Mesodermal cell (in vitro differentiated cells): ENCODE measurements around the gene CGB7.
"Not testable (repeated sequence)": the region's sequence is repeated elsewhere in the genome, so short reads cannot be mapped to it uniquely, and the experiment has no call there.

ENCODE experiments used
- H3K27ac ChIP-seq: 2 replicates; pipeline ENCODE4 v1.7.0; 2013; ENCODE audit warnings: mild to moderate bottlenecking, low read depth, low read length, moderate library complexity; ENCODE audit not compliant: severe bottlenecking
- H3K36me3 ChIP-seq: 2 replicates; pipeline ENCODE4 v1.7.1; 2013; ENCODE audit warnings: mild to moderate bottlenecking, low read length, moderate library complexity; ENCODE audit not compliant: control insufficient read depth, insufficient read depth
- H3K4me1 ChIP-seq: one replicate; pipeline ENCODE4 v1.7.1; 2013; ENCODE audit warnings: mild to moderate bottlenecking, low read length; ENCODE audit not compliant: insufficient read depth, control insufficient read depth, poor library complexity, severe bottlenecking
- H3K4me3 ChIP-seq: 2 replicates; pipeline ENCODE4 v1.7.0; 2013; ENCODE audit warnings: low read length, control low read depth, mild to moderate bottlenecking; ENCODE audit not compliant: insufficient read depth, poor library complexity, severe bottlenecking; ENCODE audit errors: extremely low read depth
- H3K9me3 ChIP-seq: 2 replicates; pipeline ENCODE4 v1.7.1; 2013; ENCODE audit warnings: mild to moderate bottlenecking, low read length, moderate library complexity; ENCODE audit not compliant: control insufficient read depth
- WGBS, 2 experiments: methylation state at CpG; one replicate each; pipeline ENCODE4 v1.1.5; 2013; ENCODE audit warnings: missing lambda C conversion rate in 2 of 2; ENCODE audit not compliant: insufficient coverage in 2 of 2; 5-methylcytosine and 5-hydroxymethylcytosine counted together

Gene CGB7

DNA sequence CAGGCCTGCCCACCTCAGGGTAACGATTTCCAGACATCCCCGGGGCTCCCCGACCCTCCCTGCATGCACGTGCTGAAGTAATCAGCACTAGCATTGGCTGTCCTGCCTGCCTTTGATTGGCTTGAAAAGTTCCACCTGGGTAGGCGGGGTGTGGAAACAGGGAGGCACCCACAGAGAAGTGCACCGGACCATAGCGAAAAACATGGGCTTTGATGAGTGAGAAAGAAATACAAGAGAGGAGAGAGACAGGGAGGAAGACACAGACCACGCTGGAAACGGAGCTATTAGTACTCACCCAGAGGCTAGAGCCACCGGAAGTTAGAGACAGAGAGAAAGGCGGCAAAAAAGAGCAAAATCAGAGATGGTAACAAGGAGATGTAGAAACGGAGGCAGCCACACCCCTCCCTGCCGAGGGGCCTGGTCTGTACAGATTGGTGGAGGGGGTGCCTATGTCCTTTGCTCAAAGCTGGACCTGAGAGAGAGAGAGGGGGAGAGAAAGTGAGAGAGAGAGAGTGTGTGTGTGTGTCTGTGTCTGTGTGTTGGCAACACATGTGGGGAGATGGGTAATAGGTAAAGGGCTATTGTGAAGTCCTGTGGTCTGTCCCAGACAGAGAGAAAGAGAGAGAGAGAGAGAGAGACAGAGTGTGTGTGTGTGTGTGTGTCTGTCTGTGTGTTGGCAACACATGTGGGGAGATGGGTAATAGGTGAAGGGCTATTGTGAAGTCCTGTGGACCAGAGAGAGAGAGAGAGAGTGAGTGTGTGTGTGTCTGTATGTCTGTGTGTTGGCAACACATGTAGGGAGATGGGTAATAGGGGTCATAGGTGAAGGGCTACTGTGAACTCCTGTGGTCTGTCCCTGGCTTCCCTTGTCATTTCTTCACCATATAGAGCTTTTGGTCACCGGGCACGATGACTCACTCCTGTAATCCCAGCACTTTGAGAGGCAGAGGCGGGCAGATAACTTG is 36.3 kb downstream of the CGB7 start:
- no peaks in the 10 kb centered on the region for H3K9me3 ChIP-seq

DNA sequence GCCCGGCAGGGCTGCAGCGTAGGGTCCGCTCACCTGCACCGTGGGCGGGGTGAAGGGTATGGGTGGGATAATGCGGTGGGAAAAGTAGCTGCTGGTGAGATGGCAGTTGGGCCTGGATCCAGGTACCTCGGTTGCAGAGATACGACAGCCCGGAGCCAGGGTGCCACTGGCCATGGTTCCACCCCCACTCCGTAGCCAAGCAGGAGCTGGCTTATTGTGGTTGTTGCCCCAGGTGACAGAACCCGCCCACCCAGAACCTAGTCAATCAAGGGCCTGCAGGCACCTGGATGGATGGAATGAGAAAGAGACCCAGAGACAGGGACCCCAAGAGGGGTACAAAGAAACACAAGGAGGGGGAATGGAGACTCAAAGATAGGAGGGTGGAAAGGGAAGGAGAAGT is 37.2 kb downstream of the CGB7 start:
- Histone ChIP-seq H3K36me3 (peaks cover 6% of the 10 kb centered on the region), H3K27ac (no peak overlapping the region), H3K4me1 (peaks cover 5% of the 10 kb centered on the region), H3K4me3 (no peak overlapping the region), H3K9me3 (no peaks in the 10 kb centered on the region)
- WGBS, 2 experiments = 88 to 93% methylated on average over 8 to 10 of the region's 11 CpGs

More for the DNA sequence above, 36.3 kb downstream of the CGB7 start:
- H3K4me3 ChIP-seq = no peak overlapping the region
- WGBS, 2 experiments = 66 to 75% methylated on average over 13 to 15 of the region's 16 CpGs
- peaks cover 5% of the 10 kb centered on the region for H3K4me1 ChIP-seq
- H3K27ac ChIP-seq = no peak overlapping the region
- H3K36me3 ChIP-seq = no peaks in the 10 kb centered on the region

DNA sequence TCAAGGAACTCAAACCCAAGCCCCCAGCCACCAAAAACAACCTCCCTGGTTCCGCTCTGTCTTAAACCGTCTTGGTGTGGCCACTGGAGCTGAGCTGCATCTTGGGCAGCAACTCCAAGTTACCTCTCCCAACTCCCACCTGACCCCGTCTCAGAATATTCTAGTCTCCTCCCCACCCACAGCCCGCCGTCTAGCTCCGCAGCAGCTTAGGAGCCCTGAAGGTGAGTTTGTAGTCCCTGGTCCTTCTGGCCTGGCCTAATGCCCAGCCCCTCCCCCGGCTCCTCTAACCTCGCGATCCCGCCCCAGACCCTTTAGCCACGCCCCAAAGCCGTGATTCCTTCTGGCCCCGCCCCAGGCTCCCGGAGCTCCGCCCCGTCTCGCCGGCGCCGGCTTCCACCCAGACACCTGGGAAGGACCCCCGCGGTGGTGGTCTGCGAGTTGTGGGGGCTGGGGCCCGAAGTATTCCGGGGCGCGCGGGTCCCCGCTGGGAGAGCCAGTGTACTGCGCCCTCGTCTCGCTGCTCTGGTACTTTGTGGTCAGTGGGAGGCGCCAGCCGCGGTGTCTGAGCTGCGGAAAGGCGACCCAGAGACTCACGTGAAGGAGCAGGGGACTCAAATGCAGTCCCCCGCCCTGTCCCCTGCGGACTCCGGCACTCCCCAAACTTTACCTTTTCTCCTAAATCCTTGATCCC is 38.2 kb downstream of the CGB7 start:
- Histone ChIP-seq H3K36me3 (peaks cover 15% of the 10 kb centered on the region), H3K27ac (no peak overlapping the region), H3K9me3 (no peaks in the 10 kb centered on the region), H3K4me1 (peaks cover 5% of the 10 kb centered on the region), H3K4me3 (no peak overlapping the region)
- WGBS, 2 experiments = 77 to 78% methylated on average over 38 of the region's 41 CpGs

DNA sequence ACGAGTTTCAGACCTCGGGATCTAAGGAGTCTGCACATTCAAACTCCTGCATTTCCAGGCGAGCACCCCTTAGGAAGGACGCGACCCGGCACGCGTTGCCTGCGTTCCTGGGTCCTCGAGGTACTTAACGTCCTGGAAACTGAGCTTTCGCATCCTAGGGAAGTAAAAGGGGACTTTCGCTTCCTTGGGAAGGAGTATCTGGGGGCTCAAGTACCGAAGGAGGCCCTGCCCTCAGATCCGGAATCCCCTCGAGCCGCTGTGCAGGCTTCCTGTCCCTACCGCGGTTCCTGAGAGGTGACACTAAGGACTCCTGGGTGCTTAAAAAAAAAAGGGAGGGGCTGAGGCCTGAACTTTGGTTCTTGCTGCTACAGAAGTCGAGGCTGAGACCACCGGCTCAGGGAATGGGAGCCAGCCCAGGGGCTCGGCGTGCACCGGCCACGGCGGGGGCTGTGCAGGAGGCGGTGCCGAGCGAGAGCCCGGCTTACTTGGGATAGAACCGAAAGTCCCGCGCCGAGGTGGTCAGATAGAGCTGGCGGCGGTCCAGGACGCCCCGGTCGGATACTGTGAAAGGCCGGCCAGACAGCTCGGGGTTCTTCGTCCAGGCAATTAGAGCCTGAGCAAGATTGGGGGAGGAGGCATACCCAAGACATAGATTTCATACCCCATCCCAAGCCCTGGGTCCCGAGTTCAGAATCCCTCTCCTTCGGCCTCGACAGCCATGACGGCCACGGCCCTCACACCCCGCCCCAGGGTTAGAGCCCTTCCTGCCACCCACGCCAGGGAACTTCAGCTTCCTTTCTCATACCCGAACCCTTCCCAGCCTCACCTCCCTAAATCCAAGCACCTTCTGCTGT is 38.9 kb downstream of the CGB7 start:
- H3K4me1 ChIP-seq, H3K9me3 ChIP-seq, H3K27ac ChIP-seq: not testable (repeated sequence)
- peaks cover 21% of the 10 kb centered on the region for H3K36me3 ChIP-seq
- WGBS, 2 experiments = 53 to 62% methylated on average over 29 to 32 of the region's 50 CpGs
- peak overlapping the region; percentile 26 for H3K4me3 ChIP-seq

DNA sequence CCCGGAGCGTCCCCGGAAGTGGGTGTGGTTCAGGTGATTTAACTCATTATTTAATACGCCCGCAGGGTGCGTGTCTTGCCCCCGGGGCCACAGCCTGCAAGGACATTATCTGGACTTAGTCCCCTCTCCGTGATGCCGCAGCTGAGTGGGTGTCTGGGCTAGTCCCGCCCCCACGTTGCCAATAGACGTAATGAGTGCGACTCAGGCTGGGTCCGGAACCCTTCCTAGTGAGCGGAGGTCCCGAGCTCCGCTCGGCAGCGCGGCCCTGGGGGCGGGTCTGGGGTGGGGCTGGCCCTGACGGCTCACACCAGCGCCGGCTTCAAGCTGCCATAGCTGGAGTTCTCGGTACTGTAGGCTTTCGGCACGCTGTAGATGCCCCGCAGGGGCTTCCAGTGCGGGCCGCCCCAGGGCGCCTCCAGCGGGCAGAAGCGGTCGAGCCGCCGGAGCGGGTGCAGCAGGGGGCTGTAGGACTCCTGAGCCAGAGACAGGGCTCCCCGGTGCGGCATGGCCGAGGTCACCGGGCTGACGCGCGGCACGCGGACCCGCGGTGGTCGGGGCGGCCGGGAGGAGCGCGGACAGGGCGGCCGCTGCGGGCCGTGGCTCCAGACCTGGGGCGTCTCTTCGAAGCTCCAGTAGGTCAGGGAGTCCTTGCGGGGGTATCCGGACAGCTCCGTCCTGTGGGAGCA is 39.7 kb downstream of the CGB7 start:
- H3K9me3 ChIP-seq = no peaks in the 10 kb centered on the region
- no peak overlapping the region for H3K27ac ChIP-seq
- peaks cover 25% of the 10 kb centered on the region for H3K36me3 ChIP-seq
- peak overlapping the region; percentile 26 for H3K4me3 ChIP-seq
- 5 to 9% methylated on average over 49 to 59 of the region's 62 CpGs for WGBS, 2 experiments
- peaks cover 5% of the 10 kb centered on the region for H3K4me1 ChIP-seq

DNA sequence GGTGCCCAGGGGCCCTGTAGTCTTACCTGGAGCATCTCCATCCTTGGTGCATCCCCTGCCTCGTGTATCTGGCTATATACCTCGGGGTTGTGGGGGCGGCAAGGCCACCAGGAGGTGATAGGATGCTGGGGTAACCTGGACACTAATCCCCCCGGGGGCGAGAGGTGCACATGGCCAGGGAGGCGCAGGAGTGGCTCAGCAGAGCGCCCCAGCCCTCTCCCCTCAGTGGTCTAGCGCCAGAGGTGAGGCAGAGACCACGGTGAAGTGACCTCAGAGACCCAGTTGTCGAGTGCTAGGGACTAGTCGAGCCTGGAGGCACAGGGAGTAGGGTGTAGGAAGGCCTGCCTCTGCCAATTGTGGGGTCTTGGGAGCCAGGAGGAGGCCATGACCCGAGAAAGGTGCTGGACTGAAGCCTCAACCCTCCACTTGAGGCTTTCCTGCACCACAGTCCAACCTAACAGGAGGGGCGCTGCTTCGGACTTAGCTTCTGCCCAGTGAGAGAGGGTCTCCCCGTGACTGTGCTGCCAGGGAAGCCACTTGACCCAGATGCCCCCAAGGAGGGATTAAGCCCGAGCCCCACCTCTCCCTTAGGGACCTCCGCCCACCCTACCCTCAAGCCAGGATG is 40.4 kb downstream of the CGB7 start, which contains the start of gene LHB:
LHB (minus strand) TSS at position 51 of the 625 bp plus-strand sequence; CDS start at position 41, 10 bp downstream.
- Histone ChIP-seq H3K4me3 (peak within 1 kb of the TSS; percentile 26), H3K36me3 (peaks cover 32% of the 10 kb centered on the region), H3K9me3 (no peaks in the 10 kb centered on the region), H3K4me1 (peaks cover 5% of the 10 kb centered on the region), H3K27ac (no peak within 1 kb of the TSS)
- 73 to 78% methylated on average over 12 of the region's 17 CpGs for WGBS, 2 experiments

DNA sequence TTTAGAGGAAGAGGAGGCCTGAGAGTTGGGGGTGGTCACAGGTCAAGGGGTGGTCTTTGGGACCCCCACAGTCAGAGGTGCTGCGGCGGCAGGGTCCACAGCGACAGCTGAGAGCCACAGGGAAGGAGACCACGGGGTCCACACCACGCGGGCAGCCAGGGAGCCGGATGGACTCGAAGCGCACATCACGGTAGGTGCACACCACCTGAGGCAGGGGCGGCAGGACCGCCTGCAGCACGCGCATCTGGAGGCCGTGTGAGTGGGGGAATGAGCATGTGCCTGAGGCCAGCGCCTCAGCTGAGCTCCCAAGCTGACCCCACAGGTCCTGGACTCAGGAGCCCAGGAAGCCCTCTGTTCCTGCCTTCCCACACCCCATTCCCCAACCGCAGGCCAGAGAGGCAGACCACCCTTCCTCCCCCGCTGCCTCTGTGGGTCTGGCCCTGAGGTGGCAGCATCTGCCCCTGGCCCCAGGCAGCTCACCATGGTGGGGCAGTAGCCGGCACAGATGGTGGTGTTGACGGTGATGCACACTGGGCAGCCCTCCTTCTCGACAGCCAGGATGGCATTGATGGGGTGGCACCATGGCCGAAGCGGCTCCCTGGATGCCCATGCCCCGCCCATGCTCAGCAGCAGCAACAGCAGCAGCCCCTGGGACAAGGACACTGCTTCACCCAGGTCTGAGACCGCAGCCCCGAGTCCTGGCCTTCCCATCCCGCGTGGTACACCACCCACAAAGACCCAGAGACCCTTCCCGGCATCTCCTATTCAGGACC is 41.3 kb downstream of the CGB7 start:
- Histone ChIP-seq H3K4me3 (no peak overlapping the region), H3K9me3 (no peaks in the 10 kb centered on the region), H3K4me1 (peaks cover 3% of the 10 kb centered on the region), H3K27ac (no peak overlapping the region), H3K36me3 (peaks cover 37% of the 10 kb centered on the region)
- WGBS, 2 experiments = 95 to 98% methylated on average over 16 to 17 of the region's 29 CpGs

DNA sequence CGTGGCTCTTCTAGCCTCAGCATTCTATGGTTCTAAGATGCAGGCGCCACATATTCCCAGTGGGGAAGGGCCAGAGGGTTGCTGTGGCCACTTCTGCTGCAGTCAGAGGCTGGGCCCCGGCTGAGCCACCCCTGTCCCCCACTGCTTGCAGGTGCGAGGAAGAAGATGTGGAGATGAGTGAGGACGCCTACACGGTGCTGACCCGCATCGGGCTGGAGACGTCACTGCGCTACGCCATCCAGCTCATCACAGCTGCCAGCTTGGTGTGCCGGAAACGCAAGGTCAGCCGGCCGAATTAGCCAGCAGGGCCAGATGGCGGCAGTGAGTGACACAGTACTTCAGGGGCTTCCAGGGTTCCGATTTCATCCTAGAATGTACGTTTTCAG is 42.7 kb downstream of the CGB7 start:
- 92 to 95% methylated on average over 17 to 18 of the region's 18 CpGs for WGBS, 2 experiments
- Histone ChIP-seq H3K9me3 (no peaks in the 10 kb centered on the region), H3K4me3 (no peak overlapping the region), H3K36me3 (peaks cover 51% of the 10 kb centered on the region), H3K4me1 (no peaks in the 10 kb centered on the region), H3K27ac (no peak overlapping the region)

DNA sequence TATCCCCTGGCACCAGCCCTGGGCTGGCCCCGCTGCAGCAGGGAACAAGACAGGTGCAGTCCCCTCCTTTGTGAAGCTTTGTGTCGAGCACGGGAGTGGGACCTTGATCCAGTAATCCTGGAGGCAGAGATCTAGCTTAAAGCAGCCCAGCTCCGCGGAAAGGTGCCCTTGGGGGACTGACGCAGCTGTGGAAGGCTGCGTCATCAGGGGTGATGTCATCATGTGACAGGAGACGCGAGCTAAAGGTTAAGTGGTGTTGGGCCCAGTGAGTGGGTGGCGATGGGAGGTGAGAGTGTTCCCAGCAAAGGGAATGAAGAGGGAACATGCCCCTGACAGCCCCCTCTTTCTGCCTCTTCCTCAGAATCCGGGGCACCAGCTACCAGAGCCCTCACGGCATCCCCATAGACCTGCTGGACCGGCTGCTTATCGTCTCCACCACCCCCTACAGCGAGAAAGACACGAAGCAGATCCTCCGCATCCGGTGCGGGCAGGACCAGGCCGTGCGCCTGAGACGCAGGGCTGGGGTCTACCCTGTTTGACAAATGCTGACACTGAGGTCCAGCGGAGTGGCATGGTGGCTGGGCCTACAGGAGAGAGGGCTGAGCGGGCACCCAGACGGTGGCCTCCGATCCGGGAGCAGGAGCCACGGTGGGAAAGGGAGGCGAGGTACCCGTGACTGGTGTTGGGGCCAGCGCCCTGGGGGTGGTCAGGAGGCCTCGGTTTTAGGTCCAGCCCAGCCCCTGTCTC is 43.3 kb downstream of the CGB7 start:
- Histone ChIP-seq H3K4me3 (no peak overlapping the region), H3K4me1 (no peaks in the 10 kb centered on the region), H3K27ac (no peak overlapping the region), H3K9me3 (no peaks in the 10 kb centered on the region), H3K36me3 (peaks cover 55% of the 10 kb centered on the region)
- 95 to 96% methylated on average over 29 to 30 of the region's 32 CpGs for whole genome bisulfite sequencing, 2 experiments
